HG02943 (cell line): ENCODE measurements around the gene EXOC6B.

Experiments
- ATAC-seq: cut with Tn5 transposase; IDR thresholded peaks from one replicate; pipeline ENCODE4 v1.9.1; 2021; ENCODE audit warnings: mild to moderate bottlenecking, low read depth, moderate library complexity; ENCODE audit not compliant: unreplicated experiment

EXOC6B gene

DNA sequence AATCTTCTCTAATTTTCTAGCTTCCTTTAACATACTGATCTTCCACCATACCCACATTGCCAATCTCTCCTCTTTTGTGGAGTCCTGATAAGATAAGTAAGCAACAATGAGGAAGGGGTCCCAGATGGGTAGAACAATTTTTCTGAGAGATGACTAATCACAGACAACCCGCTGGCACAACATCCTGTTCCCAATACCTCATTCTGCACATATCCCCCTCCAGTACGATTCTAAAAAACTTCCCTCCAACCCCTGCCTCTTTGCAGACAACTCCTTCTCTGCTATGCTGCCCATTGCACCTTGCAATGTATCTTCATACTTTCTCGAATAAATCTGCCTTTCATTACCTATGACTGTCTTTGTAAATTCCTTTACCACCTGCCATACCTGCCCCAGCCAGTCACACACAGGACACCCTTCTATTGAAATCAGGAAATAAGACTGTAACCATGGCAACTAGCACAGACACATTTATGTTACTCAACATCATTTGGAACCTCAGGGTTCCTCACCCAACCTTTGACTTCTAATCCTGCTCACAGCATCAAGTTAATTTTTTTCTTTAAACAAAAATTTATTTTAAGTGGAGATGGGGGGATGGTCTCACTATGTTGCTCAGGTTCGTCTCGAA, 7.4 kb upstream of the EXOC6B start:
- no peak for ATAC-seq

GRCh38 chr2:72830273-72830672, 4.4 kb upstream of the EXOC6B start:
- ATAC-seq: no peak

DNA sequence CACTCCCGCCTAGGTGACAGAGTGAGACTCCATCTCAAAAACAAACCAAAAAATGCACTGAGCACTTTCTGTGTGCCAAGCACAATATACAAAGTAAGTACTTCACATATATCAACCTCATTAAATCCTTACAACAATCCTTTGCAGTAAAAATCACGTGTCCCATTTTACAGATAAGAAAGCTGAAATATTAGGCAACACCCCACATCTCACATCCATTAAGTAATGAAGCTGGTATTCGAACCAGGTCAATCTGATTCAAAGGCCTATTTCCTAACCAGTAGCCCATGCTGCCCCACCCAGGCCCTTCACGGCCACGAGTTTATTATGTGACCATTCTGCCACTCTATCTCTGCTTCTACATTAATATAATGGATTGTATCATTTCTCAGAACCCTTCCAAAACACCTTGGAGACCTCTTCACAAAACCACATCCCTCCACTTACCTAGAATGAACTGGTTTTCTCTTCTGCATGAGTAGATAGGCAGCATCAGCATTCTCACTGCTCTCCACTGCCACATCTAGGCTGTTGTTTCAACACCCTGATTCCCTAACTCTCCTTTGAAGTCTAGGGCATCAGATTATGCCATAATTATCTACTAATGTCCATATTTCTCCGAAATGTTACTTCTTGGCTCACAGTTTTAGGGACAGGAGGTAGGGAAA, 3.1 kb upstream of the EXOC6B start:
- ATAC-seq: no peak

DNA sequence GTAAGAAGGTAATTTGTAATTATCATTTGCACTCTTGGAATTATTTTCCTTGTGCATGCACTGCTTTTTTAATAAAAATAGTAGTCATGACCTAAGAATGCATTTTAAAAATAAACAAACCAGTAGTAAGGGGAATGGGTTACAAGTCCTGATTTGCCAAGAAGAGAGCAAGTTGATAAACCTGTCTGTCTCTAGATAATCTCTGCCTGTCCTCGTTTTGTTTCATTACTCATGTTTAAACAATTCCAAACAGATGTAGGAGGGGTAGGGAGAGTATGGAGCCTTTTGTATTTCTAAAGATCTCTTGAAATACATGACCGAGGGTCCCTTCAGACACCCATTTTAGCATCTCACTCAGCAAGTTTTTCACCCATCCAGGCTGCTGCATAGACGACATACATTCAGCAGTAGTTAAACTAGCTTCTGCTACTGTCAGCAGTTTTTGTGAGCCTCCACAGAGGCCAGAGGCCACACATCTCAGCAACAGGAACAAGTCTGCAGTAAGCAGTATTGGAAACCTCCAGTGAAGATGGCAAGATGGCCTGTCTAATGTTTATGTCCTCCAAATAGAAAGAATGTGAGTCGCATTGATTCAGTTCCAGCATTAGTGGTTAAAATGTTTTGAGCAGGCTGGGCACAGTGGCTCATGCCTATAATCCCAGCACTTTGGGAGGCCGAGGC, 2.3 kb upstream of the EXOC6B start:
- ATAC-seq: no peak

DNA sequence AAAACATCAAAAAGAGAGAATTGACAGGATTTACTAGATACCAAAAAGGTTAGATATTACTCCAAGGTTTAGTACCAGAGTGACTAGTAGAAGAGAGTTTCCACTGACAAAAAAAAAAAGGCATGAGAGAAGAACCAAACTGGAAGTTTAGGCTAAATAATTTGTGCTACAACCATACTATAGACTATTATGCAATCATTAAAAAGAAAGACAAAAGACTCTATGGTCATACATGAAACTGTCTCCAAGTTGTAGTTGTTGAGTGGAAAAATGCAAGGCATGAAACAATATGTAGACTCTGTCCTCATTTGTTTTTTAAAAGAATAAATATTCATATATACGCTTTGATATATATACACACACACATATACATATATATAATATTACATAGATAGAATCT, 1.7 kb upstream of the EXOC6B start:
- ATAC-seq: no peak

DNA sequence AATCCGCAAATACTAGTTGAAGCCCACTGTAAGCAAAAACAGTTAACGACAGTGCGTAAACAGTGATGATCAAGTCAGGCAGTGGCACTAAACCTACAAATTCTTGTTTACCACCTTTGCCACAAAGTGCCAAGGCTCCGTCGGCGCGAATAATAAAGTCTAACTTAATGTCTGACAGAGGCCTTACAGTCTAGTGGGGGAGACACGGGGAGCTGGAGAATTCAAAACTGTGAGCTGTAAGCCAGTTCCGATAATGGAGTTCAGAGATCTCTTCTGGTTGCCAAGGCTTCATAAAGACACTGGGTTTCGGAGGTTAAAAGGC, 284 bp upstream of the EXOC6B start:
- ATAC-seq: no peak

DNA sequence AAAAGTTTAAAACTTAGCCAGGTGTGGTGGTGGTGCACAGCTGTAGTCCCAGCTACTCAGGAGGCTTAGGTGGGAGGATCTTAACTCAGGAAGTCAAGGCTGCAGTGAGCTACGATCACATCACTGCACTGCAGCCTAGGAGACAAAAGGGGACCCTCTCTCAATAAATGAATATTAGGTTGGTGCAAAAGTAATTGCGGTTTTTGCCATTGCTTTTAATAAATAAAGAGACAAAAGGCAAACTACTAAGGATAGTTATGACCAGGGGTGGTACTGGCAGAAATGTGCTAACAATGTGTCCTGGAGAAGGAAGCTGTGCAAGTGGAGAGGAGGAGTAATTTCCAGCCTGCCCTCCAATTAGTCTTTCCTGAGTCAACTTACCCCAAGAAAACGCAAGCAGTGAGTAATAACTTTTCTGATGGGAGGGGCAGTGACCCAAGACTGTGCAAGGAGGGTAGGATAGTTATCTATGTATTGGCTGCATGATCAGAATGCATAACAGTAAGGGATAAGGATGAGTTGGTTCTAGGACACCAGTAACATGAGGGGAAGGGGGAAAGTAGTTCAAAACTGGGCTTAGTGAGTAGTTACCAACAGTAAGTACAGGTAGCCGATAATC, 1.5 kb downstream of the EXOC6B start:
- no peak for ATAC-seq

DNA sequence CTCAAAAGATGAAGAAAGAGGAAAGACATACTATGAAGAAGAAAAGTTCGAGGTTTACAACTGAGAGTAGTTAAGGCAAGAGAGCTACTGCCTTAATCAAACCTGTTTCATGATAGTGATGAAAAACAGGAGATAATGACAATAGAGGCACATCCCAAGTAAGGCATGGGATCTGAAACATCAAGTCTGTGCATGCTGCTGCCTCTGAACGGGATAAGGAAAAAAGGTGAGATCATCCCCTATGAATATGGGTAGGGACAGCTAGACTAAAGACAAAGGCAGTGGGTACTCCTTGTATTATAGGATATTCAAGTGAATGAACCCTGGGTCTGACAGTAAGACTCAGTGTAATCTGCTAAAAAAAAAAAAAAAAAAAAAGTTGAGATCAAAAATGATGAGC, 3.0 kb downstream of the EXOC6B start:
- no peak for ATAC-seq

DNA sequence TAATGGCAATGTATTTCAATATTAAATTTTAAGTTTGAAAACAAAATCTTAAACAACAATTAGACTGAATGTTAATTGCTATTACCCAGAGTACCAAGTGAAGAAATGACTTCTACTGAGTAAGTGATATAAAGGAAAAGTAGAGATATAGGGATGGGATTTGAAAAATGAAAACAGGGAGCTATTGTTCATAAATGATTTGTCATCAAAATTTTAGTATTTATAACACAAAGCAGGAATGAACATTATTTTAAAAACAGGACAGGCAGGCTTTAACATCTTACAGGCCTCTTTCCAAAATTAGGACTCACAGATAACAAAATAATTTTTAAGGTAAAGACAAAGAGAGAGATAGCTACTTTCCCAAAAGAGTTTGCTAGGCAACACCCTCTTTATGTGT, 3.9 kb downstream of the EXOC6B start:
- ATAC-seq: no peak

DNA sequence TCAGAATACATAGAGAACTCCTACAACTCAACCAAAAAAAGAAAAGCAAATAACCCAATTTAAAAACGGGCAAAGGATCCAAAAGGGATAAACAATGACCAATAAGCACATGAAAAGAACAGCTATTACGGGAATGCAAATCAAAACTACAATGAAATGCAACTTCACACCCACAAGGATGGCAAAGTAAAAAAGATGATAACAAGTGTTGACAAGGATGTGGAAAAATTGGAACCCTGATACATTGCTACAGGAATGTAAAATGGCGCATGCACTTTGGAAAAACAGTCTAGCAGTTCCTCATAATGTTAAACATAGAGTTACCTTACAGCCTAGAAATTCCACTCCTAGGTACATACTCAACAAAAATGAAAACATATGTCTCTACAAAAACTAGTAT, 4.7 kb downstream of the EXOC6B start:
- ATAC-seq: no peak

DNA sequence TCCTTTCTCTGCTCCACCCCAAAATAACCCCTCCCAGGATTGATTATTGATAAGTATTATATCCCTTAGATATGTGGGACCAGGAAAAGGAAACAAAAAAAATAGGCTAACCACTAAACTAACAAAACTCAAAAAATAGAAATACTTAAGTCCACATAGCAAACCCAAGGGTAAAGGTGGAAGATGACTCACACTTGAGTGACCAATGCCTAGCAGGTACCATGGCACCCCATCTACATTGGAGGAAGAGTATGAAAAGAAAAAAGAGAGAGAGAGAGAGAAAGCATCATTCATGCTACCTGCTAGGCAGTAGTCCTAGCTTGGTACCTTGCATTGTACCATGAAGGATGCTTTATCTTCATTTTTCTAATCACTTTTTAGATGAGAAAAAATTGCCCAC, 6.3 kb downstream of the EXOC6B start:
- ATAC-seq: no peak

- ATAC-seq: no peak
Measured at GRCh38 chr2:72815655-72816278, 10.1 kb downstream of the EXOC6B start.

DNA sequence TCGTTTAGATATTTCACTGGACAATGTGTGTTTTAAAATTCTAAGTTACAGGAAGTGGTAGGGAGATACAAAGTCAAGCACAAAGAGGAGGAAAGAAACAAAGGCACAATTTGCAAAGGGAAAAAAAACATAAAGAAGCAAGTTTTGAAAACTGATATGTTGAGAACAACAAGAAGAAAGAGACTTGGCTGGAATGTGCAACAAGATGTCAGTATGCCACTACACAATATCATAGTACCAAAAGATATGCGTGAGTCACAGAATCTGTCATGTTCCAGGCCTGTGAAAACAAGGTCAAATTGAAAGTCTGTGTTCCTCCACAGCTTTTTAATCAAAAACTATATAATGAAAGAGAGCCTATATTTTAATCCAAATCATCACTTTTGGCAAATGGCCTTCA, 12.0 kb downstream of the EXOC6B start:
- ATAC-seq: no peak

DNA sequence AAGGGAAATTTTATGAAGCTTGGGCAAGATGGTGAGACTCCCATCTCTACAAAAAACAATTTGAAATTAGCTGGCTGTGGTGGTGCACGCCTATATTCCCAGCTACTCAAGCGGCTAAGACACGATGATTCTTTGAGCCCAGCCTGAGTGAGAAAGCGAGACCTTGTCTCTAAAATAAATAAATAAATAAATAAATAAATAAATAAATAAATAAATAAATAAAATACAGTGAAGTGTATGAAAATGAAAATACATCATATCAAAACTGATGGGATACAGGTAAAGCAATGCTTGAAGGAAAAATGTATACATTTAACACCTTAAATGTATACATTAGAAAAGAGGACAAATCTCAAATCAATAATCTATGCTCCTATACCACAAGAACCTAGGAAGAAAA, 15.7 kb downstream of the EXOC6B start:
- no peak for ATAC-seq

GRCh38 chr2:72809095-72809494, 16.7 kb downstream of the EXOC6B start:
- ATAC-seq: no peak

- ATAC-seq: no peak
Measured at GRCh38 chr2:72806280-72806945, 19.4 kb downstream of the EXOC6B start.

DNA sequence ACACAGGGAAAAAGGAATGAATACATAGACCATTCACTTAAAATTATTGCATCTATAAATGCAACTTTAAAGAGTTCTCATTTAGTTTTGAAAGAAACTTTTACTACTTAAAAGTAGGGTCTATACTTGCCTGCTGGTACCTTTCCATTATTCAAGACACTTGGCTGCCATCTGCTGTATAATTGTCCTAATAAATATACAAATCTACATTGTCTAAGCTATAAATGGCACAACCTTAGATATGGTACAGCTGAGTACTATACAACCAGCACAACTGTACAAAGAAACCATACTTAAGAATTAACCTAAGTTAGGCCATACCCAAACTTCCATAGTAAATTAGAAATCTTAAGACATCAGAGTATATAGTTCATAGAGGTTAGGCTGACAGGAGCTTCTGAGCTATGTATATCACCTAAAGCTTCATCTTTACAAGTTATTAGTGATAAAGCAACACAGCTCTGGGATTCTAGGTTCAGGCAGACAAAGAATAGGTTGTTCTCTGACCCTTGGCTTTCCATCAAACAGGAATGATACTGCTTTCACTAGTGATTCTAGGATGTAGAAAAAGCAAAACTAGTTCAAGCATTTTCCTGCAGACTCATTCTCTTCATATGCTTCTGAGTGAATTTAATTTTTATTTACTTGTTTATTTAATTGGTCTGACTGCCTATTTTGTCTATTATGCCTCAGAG, 22.1 kb downstream of the EXOC6B start:
- no peak for ATAC-seq

DNA sequence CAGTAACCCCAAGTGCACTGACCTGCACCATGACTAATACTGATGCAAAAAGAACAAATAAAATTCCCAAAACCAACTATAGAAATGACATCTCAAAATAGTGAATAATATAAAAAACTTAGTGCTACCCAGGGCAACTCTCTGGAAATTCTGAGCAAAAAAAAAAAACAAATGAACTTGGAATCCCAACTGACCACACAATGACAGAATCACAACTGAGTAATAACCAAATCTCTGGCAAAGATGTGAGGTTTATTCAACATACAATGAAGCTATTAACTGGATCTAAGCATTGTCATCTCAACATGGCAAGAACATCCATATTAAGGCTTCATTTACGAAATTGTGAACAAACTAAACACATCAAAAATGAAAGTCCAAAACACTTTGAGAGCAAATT, 22.7 kb downstream of the EXOC6B start:
- no peak for ATAC-seq

DNA sequence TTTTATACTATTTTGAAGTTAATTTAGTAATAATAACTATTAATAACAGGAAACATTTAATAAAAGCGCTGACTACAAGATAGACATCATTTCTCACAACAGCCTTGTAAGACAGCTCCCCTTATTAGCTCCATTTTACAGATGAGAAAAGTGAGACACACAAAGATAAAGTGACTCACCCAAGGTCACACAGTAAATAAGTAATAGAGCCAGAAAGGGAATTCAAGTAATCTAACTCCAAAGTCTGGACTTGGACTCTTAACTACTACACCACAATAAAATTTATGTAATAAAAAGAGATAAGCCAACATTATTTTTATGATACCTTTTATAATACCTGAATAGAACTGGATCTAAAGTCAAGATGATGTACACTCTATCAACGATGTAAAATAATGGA, 25.3 kb downstream of the EXOC6B start:
- ATAC-seq: no peak

DNA sequence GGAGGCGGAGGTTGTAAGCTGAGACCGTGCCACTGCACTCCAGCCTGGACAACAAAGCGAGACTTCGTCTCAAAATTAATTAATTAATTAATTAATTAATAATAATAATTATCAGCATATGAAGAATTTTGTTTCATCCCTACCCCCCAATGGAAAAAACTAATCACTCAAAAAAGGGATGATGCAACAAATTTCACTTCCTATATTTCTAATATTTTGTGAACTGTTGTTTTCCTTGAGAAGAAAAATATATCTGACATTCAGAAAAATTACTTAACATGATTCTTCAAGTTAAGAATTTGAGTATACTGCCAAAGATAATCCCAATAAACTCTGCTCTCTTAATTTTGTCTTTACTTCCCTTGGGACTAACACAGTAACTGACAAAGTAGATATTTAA, 28.1 kb downstream of the EXOC6B start:
- no peak for ATAC-seq
